Vagina (tissue), 2 donors: ENCODE data around the gene F7. TPM values are rescaled to one million over a fixed set of nuclear protein-coding genes. Genes with fewer than 3 reads are reported as not detected.
"Not testable (repeated sequence)": the region's sequence is repeated elsewhere in the genome, so short reads cannot be mapped to it uniquely, and the experiment has no call there.

Experiments used
- DNase-seq, 2 donors: peaks; one replicate each; pipeline ENCODE4 v3.0.0-alpha.2; 2017; ENCODE audit errors: extremely low spot score in 2 of 2
- H3K27ac ChIP-seq: fragments of 200-600 bp; sonication (generic); one replicate; pipeline ENCODE4 v1.5.1; 2019
- H3K27me3 ChIP-seq: fragments of 200-600 bp; sonication (generic); one replicate; pipeline ENCODE4 v1.5.1; 2019
- H3K36me3 ChIP-seq, 2 donors: fragments of 200-600 bp; sonication (generic); one replicate each; pipeline ENCODE4 v1.5.1; 2017 to 2019
- H3K4me1 ChIP-seq: fragments of 200-600 bp; sonication (generic); one replicate; pipeline ENCODE4 v1.5.1; 2019
- H3K4me3 ChIP-seq, 2 donors: fragments of 200-600 bp; sonication (generic); 1 replicate in 1 of 2; 2 replicates in 1 of 2; pipeline ENCODE4 v1.5.1; 2016 to 2019
- H3K9me3 ChIP-seq: fragments of 200-600 bp; sonication (generic); one replicate; pipeline ENCODE4 v1.5.1; 2019
- POLR2A ChIP-seq, 2 donors: fragments of 450-650 bp; IDR thresholded peaks; one replicate each; pipeline ENCODE4 v1.6.1; 2017; ENCODE audit warnings: antibody characterized with exemption in 2 of 2, mild to moderate bottlenecking in 2 of 2, moderate library complexity in 2 of 2
- POLR2AphosphoS5 ChIP-seq, 2 donors: sonication (generic); formaldehyde crosslinking; IDR thresholded peaks; one replicate each; pipeline ENCODE4 v1.9.0; 2017; ENCODE audit warnings: antibody characterized with exemption in 2 of 2, mild to moderate bottlenecking in 2 of 2, low read depth in 1 of 2; ENCODE audit not compliant: insufficient read depth in 1 of 2
- intact Hi-C: fragments of 100-400 bp; cut with DNase I; formaldehyde crosslinking; loops from one replicate; pipeline ENCODE4 v1.15.1; 2023
- total RNA-seq: library from RNA; depleted of rRNA; stranded (reverse); fragments of >200 nt; gene quantifications from one replicate; pipeline ENCODE4 v1.2.3, GENCODE V29; 2016
- TF ChIP-seq, protein P1 (sequence below), 3 experiments: fragments of 450-650 bp in 2 of 3; fragments of 200-600 bp in 1 of 3; sonication (generic) in 1 of 3; IDR thresholded peaks; one replicate each; pipeline ENCODE4 v1.5.1; 2017 to 2019; ENCODE audit warnings: antibody characterized with exemption in 3 of 3, mild to moderate bottlenecking in 2 of 3, moderate library complexity in 2 of 3

Gene F7
- total RNA-seq, 1 donor from 2014 or later, result not detected

DNA sequence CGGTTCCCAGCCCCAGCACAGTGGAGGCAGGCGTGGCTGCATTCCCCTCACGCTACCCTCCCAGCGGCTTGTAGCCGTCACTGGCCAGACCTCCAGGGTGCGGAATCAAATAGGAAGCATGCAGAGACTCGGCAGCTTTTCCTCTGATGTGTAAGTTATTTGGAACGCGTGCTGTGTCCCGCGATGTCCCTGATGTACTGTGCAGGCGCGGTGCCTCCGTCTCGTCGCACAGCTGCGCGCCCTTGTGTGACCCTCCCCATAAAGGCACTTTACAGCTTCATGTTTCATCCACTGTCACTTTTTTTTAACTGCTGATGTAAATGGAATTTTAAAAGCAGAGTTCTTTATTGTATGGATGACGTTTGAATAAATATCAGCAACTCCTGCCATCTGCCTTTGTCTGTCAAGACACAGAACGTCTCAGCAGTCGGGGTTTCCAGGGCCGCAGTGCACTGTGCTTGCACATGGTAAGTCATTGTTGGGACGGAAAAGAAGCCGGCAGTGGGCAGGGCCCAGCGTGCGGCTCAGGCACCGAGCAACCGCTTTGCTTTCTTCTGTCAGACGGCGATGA is 7.3 kb upstream of the F7 start:
- no peak for DNase-seq
- H3K36me3 ChIP-seq, result no peaks in the 10 kb centered on the region

DNA sequence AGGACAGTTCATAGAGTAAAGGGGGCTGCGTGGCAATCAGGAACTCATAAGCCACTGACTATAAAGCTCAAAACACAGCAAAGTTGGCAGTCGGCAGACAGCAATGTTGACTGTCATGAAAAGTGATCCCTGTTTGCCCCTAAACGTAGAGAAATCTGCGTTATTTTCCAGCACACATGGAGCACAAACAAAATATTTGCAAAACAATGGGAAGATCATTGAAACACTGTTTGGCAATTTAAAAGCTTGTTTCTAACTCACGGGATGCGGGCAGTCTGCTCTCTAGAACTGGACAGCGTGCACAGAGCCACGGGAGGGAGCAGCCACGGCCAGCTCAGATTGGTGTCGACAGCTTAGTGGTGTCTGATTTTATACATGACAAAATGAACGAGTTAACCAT is 6.4 kb upstream of the F7 start:
- Histone ChIP-seq H3K4me3 (no peak overlapping the region), H3K36me3 (no peaks in the 10 kb centered on the region), H3K27ac (no peak overlapping the region), H3K4me1 (no peaks in the 10 kb centered on the region), H3K27me3 (no peaks in the 10 kb centered on the region), H3K9me3 (no peaks in the 10 kb centered on the region)
- intact Hi-C loops, result no loop called here
- TF ChIP-seq, protein P1, sequence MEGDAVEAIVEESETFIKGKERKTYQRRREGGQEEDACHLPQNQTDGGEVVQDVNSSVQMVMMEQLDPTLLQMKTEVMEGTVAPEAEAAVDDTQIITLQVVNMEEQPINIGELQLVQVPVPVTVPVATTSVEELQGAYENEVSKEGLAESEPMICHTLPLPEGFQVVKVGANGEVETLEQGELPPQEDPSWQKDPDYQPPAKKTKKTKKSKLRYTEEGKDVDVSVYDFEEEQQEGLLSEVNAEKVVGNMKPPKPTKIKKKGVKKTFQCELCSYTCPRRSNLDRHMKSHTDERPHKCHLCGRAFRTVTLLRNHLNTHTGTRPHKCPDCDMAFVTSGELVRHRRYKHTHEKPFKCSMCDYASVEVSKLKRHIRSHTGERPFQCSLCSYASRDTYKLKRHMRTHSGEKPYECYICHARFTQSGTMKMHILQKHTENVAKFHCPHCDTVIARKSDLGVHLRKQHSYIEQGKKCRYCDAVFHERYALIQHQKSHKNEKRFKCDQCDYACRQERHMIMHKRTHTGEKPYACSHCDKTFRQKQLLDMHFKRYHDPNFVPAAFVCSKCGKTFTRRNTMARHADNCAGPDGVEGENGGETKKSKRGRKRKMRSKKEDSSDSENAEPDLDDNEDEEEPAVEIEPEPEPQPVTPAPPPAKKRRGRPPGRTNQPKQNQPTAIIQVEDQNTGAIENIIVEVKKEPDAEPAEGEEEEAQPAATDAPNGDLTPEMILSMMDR (IDR thresholded peaks at IDR 0.05), result no peak
- TF ChIP-seq POLR2A (IDR thresholded peaks at IDR 0.05), result no peak
- no peak for DNase-seq

More for the DNA sequence above, 7.3 kb upstream of the F7 start:
- Histone ChIP-seq H3K4me3 (no peak overlapping the region), H3K9me3 (no peaks in the 10 kb centered on the region), H3K27ac (no peak overlapping the region), H3K4me1 (no peaks in the 10 kb centered on the region), H3K27me3 (no peaks in the 10 kb centered on the region)
- TF ChIP-seq POLR2AphosphoS5 (IDR thresholded peaks at IDR 0.05; ENCODE audit: insufficient read depth in 1 of 2, low read depth in 1 of 2) (no peak), POLR2A (IDR thresholded peaks at IDR 0.05) (no peak)
- TF ChIP-seq, protein P1 (IDR thresholded peaks at IDR 0.05), result no peak
- intact Hi-C loops, result no loop called here

DNA sequence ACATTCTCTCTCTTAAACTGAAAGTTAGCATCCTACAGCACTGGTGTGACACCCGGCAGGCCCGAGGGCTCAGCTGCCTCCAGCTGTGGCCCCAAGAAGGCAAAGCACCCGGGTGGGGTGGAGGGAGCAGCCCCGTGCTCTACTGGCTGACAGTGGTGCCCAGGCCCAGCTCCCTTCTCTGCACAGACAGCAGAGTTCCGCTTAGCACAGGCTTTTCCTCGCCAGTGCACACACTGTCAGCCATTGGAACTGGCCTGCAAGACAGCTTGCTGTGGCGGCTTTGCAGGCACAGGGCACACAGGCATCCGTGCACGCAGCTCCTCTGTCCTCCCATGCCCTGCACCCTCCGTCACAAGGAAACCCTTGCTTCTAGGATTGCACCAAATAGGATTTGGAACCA is 3.3 kb upstream of the F7 start:
- H3K4me3 ChIP-seq, H3K4me1 ChIP-seq, DNase-seq, H3K27me3 ChIP-seq, H3K27ac ChIP-seq, H3K9me3 ChIP-seq, H3K36me3 ChIP-seq, intact Hi-C loops: not testable (repeated sequence)

DNA sequence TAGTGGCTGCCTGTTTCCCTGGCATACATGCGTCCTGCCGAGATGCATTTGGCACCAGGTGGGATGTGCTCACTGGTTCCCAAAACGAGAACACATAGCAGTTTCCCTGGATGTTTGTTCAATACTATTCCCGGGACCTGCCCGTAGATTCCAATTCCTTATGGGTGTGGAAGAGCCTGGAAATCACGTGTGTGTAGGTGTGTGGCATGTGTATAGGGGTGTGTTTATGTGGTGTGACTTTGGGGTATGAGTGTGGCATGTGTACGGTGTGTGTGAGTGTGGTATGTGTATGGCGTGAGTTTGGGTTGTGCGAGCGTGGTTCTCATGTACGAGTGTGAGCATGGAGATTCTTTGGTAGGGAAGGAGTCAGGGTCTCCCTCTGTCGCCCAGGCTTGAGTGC is 2.9 kb upstream of the F7 start:
- Histone ChIP-seq H3K4me1 (no peaks in the 10 kb centered on the region), H3K9me3 (no peaks in the 10 kb centered on the region), H3K27me3 (no peaks in the 10 kb centered on the region), H3K36me3 (no peaks in the 10 kb centered on the region), H3K27ac (no peak overlapping the region), H3K4me3 (no peak overlapping the region)
- no peak for DNase-seq
- no peak for TF ChIP-seq POLR2AphosphoS5 (IDR thresholded peaks at IDR 0.05; ENCODE audit: insufficient read depth in 1 of 2, low read depth in 1 of 2)
- intact Hi-C loops, result no loop called here

DNA sequence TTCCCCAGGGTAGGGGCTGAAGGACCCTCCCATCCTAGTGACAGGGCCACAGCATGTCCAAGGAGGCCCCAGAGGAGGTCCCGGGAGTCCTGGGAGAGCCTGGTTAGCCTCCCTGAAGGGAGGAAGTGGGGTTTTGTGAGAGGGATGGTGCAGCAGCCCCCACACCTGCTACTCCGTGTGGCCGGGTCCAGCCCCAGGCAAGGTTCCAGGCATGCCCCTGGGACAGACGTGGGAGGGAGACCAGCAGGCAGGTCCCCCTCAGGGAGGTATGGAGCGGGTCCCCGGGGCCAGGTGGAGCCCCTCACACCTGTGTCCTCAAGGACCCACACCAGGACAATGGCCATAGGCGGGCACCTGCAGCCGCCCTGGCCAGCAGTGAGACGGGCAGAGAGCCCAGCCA is 1.9 kb upstream of the F7 start:
- Histone ChIP-seq H3K36me3 (no peaks in the 10 kb centered on the region), H3K4me1 (no peaks in the 10 kb centered on the region), H3K9me3 (no peaks in the 10 kb centered on the region), H3K27ac (no peak overlapping the region), H3K4me3 (no peak overlapping the region), H3K27me3 (no peaks in the 10 kb centered on the region)
- TF ChIP-seq, protein P1 (IDR thresholded peaks at IDR 0.05), result no peak
- no peak for TF ChIP-seq POLR2AphosphoS5 (IDR thresholded peaks at IDR 0.05; ENCODE audit: insufficient read depth in 1 of 2, low read depth in 1 of 2)
- no peak for DNase-seq
- intact Hi-C loops, result no loop called here

DNA sequence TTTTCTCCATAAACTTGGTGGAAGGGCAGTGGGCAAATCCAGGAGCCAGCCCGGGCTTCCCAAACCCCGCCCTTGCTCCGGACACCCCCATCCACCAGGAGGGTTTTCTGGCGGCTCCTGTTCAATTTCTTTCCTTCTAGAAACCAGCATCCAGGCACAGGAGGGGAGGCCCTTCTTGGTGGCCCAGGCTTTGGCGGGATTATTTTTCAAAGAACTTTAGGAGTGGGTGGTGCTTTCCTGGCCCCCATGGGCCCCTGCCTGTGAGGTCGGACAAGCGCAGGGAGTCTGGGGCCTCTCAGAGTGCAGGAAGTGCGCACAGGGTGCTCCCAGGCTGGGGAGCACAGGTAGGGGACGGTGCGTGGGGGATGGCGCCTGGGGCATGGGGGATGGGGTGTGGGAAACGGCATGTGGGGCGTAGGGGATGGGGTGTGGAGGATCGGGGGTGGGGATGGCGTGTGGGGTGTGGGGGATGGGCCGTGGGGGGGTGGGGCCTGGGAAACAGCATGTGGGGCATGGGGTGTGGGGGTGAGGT is 396 bp downstream of the F7 start:
- no peaks in the 10 kb centered on the region for H3K9me3 ChIP-seq
- no peaks in the 10 kb centered on the region for H3K27me3 ChIP-seq
- no peak overlapping the region for H3K27ac ChIP-seq
- no peaks in the 10 kb centered on the region for H3K36me3 ChIP-seq
- DNase-seq, result no peak
- H3K4me3 ChIP-seq, result no peak overlapping the region
- intact Hi-C loops, result no loop called here
- H3K4me1 ChIP-seq, result peaks cover 15% of the 10 kb centered on the region
- TF ChIP-seq, protein P1 (IDR thresholded peaks at IDR 0.05), result no peak
- TF ChIP-seq POLR2A (IDR thresholded peaks at IDR 0.05), result no peak
- TF ChIP-seq POLR2AphosphoS5 (IDR thresholded peaks at IDR 0.05; ENCODE audit: insufficient read depth in 1 of 2, low read depth in 1 of 2), result no peak
